ENCODE measurements around the gene KIF2C.

Gene KIF2C

GRCh38 chr1:44817307-44817706, 77.7 kb downstream of the KIF2C start:
- no peak for DNase-seq
